HepG2 (cell line): Measurements from ENCODE around the gene STXBP4. TPM values are rescaled to one million over a fixed set of nuclear protein-coding genes. Genes with fewer than 3 reads are reported as not detected.

ENCODE experiments used
- ATAC-seq: fragments of 200-7000 bp; cut with Tn5 transposase; 3 replicates; pipeline ENCODE4 v1.9.1; 2020; ENCODE audit warnings: mild to moderate bottlenecking, moderate library complexity
- BruUV-seq: library from RNA; stranded (reverse); fragments of 400-500 nt; replicated peaks from 2 replicates; lab custom pipeline; 2021; lab: Mats Ljungman, UMichigan
- CTCF ChIA-PET: fragments of 300-600 bp; formaldehyde crosslinking; extraction: SDS; loops from one replicate; lab custom pipeline; 2021; ENCODE audit warnings: low total read pairs, inconsistent platforms, low intra/inter-chr PET ratio; lab: Yijun Ruan, JAX
- POLR2A ChIA-PET: fragments of 350-600 bp; sonication (Branson Sonifier 250); formaldehyde crosslinking; loops from one replicate; lab custom pipeline; 2020; ENCODE audit warnings: antibody characterized with exemption, inconsistent platforms; lab: Yijun Ruan, JAX
- DNase-seq: peaks from one replicate; pipeline ENCODE4 v3.0.0-alpha.2; 2015; ENCODE audit warnings: low spot score
- FAIRE-seq: peaks from 3 replicates; lab custom pipeline; 2011; peaks lifted over from hg19 to GRCh38; lab: Jason Lieb, UNC
- H2AFZ ChIP-seq: one replicate; pipeline ENCODE4 v1.6.1; 2011; ENCODE audit warnings: low read length, inconsistent platforms
- H3K27ac ChIP-seq: fragments of 300-600 bp; 3 replicates; pipeline ENCODE4 v1.8.0; 2011; ENCODE audit warnings: mixed run types, mild to moderate bottlenecking, mixed read lengths, low read length, inconsistent platforms; ENCODE audit not compliant: insufficient read depth; ENCODE audit errors: extremely low read length
- H3K27me3 ChIP-seq, 2 experiments: fragments of 200-600 bp in 1 of 2; 2 replicates in 1 of 2; 3 replicates in 1 of 2; pipeline versions ENCODE4 v1.6.0 to v1.8.0; 2011; ENCODE audit warnings: low read length in 2 of 2, mild to moderate bottlenecking in 2 of 2, moderate library complexity in 2 of 2, inconsistent platforms in 1 of 2; ENCODE audit not compliant: insufficient read depth in 2 of 2, control insufficient read depth in 1 of 2
- H3K36me3 ChIP-seq, 2 experiments: fragments of 200-600 bp in 1 of 2; replicated peaks in 1 of 2; 2 replicates in 1 of 2; 3 replicates in 1 of 2; pipeline versions ENCODE4 v1.5.1 to v1.8.0; 2011; ENCODE audit warnings: low read length in 2 of 2, inconsistent platforms in 1 of 2; ENCODE audit not compliant: insufficient read depth in 2 of 2, control insufficient read depth in 1 of 2
- H3K4me1 ChIP-seq: 2 replicates; pipeline ENCODE4 v1.5.1; 2012; ENCODE audit warnings: low read length, inconsistent platforms; ENCODE audit not compliant: insufficient read depth
- H3K4me2 ChIP-seq: 2 replicates; pipeline ENCODE4 v1.6.0; 2011; ENCODE audit warnings: low read depth, low read length, inconsistent platforms
- H3K4me3 ChIP-seq, 3 experiments: fragments of 200-600 bp in 1 of 3; sonication (generic), shearing (Covaris generic) in 1 of 3; replicated peaks in 1 of 3; 2 replicates each; pipeline ENCODE4 v1.5.1; 2011 to 2016; ENCODE audit warnings: low read length in 3 of 3, inconsistent platforms in 2 of 3, low read depth in 2 of 3, mild to moderate bottlenecking in 2 of 3, control low read depth in 1 of 3, mixed read lengths in 1 of 3; ENCODE audit not compliant: insufficient read depth in 1 of 3
- H3K79me2 ChIP-seq: one replicate; pipeline ENCODE4 v1.6.1; 2011; ENCODE audit warnings: low read length, inconsistent platforms; ENCODE audit not compliant: insufficient read depth
- H3K9ac ChIP-seq: 2 replicates; pipeline ENCODE4 v1.6.0; 2011; ENCODE audit warnings: mild to moderate bottlenecking, low read depth, low read length, inconsistent platforms; ENCODE audit not compliant: insufficient read depth
- H3K9me3 ChIP-seq: 2 replicates; pipeline ENCODE4 v1.5.1; 2012; ENCODE audit warnings: mild to moderate bottlenecking, low read length
- H4K20me1 ChIP-seq: 2 replicates; pipeline ENCODE4 v1.6.0; 2011; ENCODE audit warnings: inconsistent platforms, mild to moderate bottlenecking, low read length, moderate library complexity; ENCODE audit not compliant: insufficient read depth
- GMEB1 ChIP-seq: sonication (generic); formaldehyde crosslinking; IDR thresholded peaks from 2 replicates; pipeline ENCODE4 v1.5.1; 2020; ENCODE audit warnings: missing genetic modification reagents, mild to moderate bottlenecking, borderline replicate concordance
- PAF1 ChIP-seq: IDR thresholded peaks from 2 replicates; pipeline ENCODE4 v1.6.1; 2016; ENCODE audit warnings: missing genetic modification reagents, missing compliant biosample characterization
- SNAI1 ChIP-seq: sonication (generic); formaldehyde crosslinking; IDR thresholded peaks from 2 replicates; pipeline ENCODE4 v1.5.0; 2020; ENCODE audit warnings: mild to moderate bottlenecking, missing genetic modification reagents, borderline replicate concordance
- SRSF1 ChIP-seq: fragments of 200-400 bp; formaldehyde crosslinking; optimal IDR thresholded peaks from 2 replicates; pipeline ENCODE3; 2017; ENCODE audit warnings: mild to moderate bottlenecking, low read depth, low read length, moderate library complexity
- TARDBP ChIP-seq: sonication (generic); formaldehyde crosslinking; IDR thresholded peaks from 2 replicates; pipeline ENCODE4 v1.8.0; 2022; ENCODE audit warnings: mild to moderate bottlenecking, missing genetic modification reagents
- TCF12 ChIP-seq, 2 experiments: fragments of 450-650 bp in 1 of 2; sonication (generic) in 1 of 2; formaldehyde crosslinking in 1 of 2; IDR thresholded peaks; 2 replicates each; pipeline versions ENCODE4 v1.6.1 to v1.8.0; 2017 to 2022; ENCODE audit warnings: antibody characterized with exemption in 1 of 2, mild to moderate bottlenecking in 1 of 2, missing genetic modification reagents in 1 of 2, moderate library complexity in 1 of 2
- THAP11 ChIP-seq: IDR thresholded peaks from 2 replicates; pipeline ENCODE4 v1.6.1; 2016; ENCODE audit warnings: missing biosample characterization, missing genetic modification reagents
- ZBTB4 ChIP-seq: sonication (generic); formaldehyde crosslinking; IDR thresholded peaks from 2 replicates; pipeline ENCODE4 v1.4.0; 2020; ENCODE audit warnings: missing genetic modification reagents, mild to moderate bottlenecking, borderline replicate concordance
- ZFAT ChIP-seq: sonication (generic); formaldehyde crosslinking; conservative IDR thresholded peaks from 2 replicates; pipeline ENCODE4 v1.8.1; 2023; ENCODE audit warnings: missing genetic modification reagents, inconsistent platforms
- ZNF350 ChIP-seq: sonication (generic); formaldehyde crosslinking; IDR thresholded peaks from 2 replicates; pipeline ENCODE4 v1.4.0; 2020; ENCODE audit warnings: mild to moderate bottlenecking, low read depth, missing genetic modification reagents, borderline replicate concordance
- ZNF703 ChIP-seq: sonication (generic); formaldehyde crosslinking; IDR thresholded peaks from 2 replicates; pipeline ENCODE4 v1.5.1; 2020; ENCODE audit warnings: missing genetic modification reagents, mild to moderate bottlenecking, moderate library complexity, borderline replicate concordance
- ZSCAN20 ChIP-seq: sonication (generic); formaldehyde crosslinking; IDR thresholded peaks from 2 replicates; pipeline ENCODE4 v1.4.0; 2020; ENCODE audit warnings: missing genetic modification reagents, mild to moderate bottlenecking, borderline replicate concordance
- WGBS: methylation state at CpG from one replicate; pipeline ENCODE4 v1.1.6; 2017; ENCODE audit warnings: low lambda C conversion rate; 5-methylcytosine and 5-hydroxymethylcytosine counted together
- in situ Hi-C: cut with HindIII; loops from 2 replicates; pipeline ENCODE4 v1.10.0; 2017; ENCODE audit warnings: low pct_unique_long_range_greater_than_20kb; ENCODE audit not compliant: extremely low pct_ligation_motif_present
- intact Hi-C: fragments of 100-400 bp; cut with micrococcal nuclease; formaldehyde crosslinking; loops from one replicate; pipeline ENCODE4 v1.10.0; 2022; ENCODE audit not compliant: unreplicated experiment
- polyA plus RNA-seq, 8 experiments: library from polyadenylated mRNA; depleted of rRNA in 3 of 8; stranded (reverse) in 7 of 8; unstranded in 1 of 8; fragments of >200 nt; fragmentation: Illumina TruSeq in 4 of 8; extraction: Trizol in 4 of 8; gene quantifications; 2 replicates each; pipeline versions ENCODE4 v1.2.1 to v1.2.3, GENCODE V29; 2011 to 2016; ENCODE audit warnings: low read depth in 4 of 8, missing spikeins in 1 of 8, mixed read lengths in 1 of 8; ENCODE audit not compliant: insufficient read depth in 1 of 8
- total RNA-seq, 5 experiments: library from RNA; depleted of rRNA; stranded (reverse); fragments of >200 nt; fragmentation: Illumina TruSeq; extraction: Trizol; gene quantifications; 2 replicates each; pipeline ENCODE4 v1.2.3, GENCODE V29; 2016; ENCODE audit warnings: low read depth in 1 of 5
- TF ChIP-seq, protein P1 (sequence below): sonication (generic); formaldehyde crosslinking; IDR thresholded peaks from 2 replicates; pipeline ENCODE4 v1.8.0; 2022; ENCODE audit warnings: missing genetic modification reagents, mild to moderate bottlenecking, borderline replicate concordance
- TF ChIP-seq, protein P2 (sequence below): sonication (generic); formaldehyde crosslinking; IDR thresholded peaks from 2 replicates; pipeline ENCODE4 v1.4.0; 2020; ENCODE audit warnings: low read depth, mild to moderate bottlenecking, missing genetic modification reagents

Gene STXBP4
- total and polyA plus RNA-seq, 2 of the 13 experiments (the other 11 are each of a cell fraction or from before 2014, with no cell fraction given), result 8.5 to 36.1 TPM

- POLR2A ChIA-PET, result no interaction called here
- Histone ChIP-seq H3K36me3 (peaks cover 5 to 15% of the 10 kb centered on the region in 2 experiments; a peak in 3 of 5 replicates), H3K27me3 (no peaks in the 10 kb centered on the region), H3K4me3 (no peak overlapping the region), H3K9ac (no peak overlapping the region), H3K27ac (no peak overlapping the region), H4K20me1 (no peaks in the 10 kb centered on the region), H3K4me2 (no peak overlapping the region), H3K9me3 (no peaks in the 10 kb centered on the region), H3K4me1 (peaks cover 14% of the 10 kb centered on the region), H2AFZ (no peak overlapping the region), H3K79me2 (no peaks in the 10 kb centered on the region)
- CTCF ChIA-PET, result no interaction called here
- in situ Hi-C loops, result no loop called here
- TF ChIP-seq SRSF1 (no peak), ZNF350 (CRISPR knock-in tag) (no peak), ZBTB4 (no peak), PAF1 (CRISPR knock-in tag) (no peak), ZNF703 (CRISPR knock-in tag) (no peak), ZSCAN20 (CRISPR knock-in tag) (no peak), TCF12 (IDR thresholded peaks at IDR 0.05) (no peak), TCF12 (CRISPR knock-in tag; IDR thresholded peaks at IDR 0.05) (no peak), GMEB1 (CRISPR knock-in tag) (no peak), ZFAT (CRISPR knock-in tag) (no peak), TARDBP (CRISPR knock-in tag) (no peak), SNAI1 (CRISPR knock-in tag) (no peak), THAP11 (CRISPR knock-in tag) (no peak)
- TF ChIP-seq, protein P1, sequence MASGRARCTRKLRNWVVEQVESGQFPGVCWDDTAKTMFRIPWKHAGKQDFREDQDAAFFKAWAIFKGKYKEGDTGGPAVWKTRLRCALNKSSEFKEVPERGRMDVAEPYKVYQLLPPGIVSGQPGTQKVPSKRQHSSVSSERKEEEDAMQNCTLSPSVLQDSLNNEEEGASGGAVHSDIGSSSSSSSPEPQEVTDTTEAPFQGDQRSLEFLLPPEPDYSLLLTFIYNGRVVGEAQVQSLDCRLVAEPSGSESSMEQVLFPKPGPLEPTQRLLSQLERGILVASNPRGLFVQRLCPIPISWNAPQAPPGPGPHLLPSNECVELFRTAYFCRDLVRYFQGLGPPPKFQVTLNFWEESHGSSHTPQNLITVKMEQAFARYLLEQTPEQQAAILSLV (CRISPR knock-in tag), result no peak
- TF ChIP-seq, protein P2, sequence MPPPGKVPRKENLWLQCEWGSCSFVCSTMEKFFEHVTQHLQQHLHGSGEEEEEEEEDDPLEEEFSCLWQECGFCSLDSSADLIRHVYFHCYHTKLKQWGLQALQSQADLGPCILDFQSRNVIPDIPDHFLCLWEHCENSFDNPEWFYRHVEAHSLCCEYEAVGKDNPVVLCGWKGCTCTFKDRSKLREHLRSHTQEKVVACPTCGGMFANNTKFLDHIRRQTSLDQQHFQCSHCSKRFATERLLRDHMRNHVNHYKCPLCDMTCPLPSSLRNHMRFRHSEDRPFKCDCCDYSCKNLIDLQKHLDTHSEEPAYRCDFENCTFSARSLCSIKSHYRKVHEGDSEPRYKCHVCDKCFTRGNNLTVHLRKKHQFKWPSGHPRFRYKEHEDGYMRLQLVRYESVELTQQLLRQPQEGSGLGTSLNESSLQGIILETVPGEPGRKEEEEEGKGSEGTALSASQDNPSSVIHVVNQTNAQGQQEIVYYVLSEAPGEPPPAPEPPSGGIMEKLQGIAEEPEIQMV (CRISPR knock-in tag), result no peak
- ATAC-seq, result no peak
- DNase-seq, result no peak
- 96% methylated on average over 2 of the region's 2 CpGs for WGBS
- no TSS peak for BruUV-seq
- FAIRE-seq, result no peak
- intact Hi-C loops, result loop anchor here (5.0 kb wide), 1 partner anchor 199 kb away; no protein-coding TSS in a partner anchor
Observed at GRCh38 chr17:55158439-55158838, 189.9 kb downstream of the STXBP4 start.
